ENCODE measurements around the gene C22orf39.

GRCh38 chr22:19463491-19464469 lies 16.3 kb upstream of the C22orf39 start:
- TF ChIP-seq CTCF (IDR thresholded peaks at IDR 0.05; ENCODE audit: low read depth, low read length, missing input control) (no peak), MAX (IDR thresholded peaks at IDR 0.05) (no peak), ATF3 (IDR thresholded peaks at IDR 0.05) (no peak), TAF1 (conservative IDR thresholded peaks at IDR 0.05) (no peak), GABPA (IDR thresholded peaks at IDR 0.05 in 1 of 2, conservative IDR thresholded peaks at IDR 0.05 in 1 of 2) (no peak), REST (IDR thresholded peaks at IDR 0.05) (no peak), RAD21 (IDR thresholded peaks at IDR 0.05) (no peak), EGR1 (IDR thresholded peaks at IDR 0.05; ENCODE audit: low read depth in 2 of 2) (no peak), JUND (IDR thresholded peaks at IDR 0.05) (no peak)

All from liver (tissue), 3 donors.